Panc1 (cell line): Measurements from ENCODE around the gene DYNLT1.

Experiments
- CTCF ChIP-seq: fragments of 450-650 bp; IDR thresholded peaks from 2 replicates; pipeline ENCODE4 v1.5.1; 2017; ENCODE audit warnings: mild to moderate bottlenecking
- SIN3A ChIP-seq: IDR thresholded peaks from 2 replicates; pipeline ENCODE4 v1.6.1; 2012; ENCODE audit warnings: low read depth, mild to moderate bottlenecking, low read length, moderate library complexity, borderline replicate concordance; ENCODE audit not compliant: insufficient read depth

- TF ChIP-seq CTCF = no peak
- TF ChIP-seq SIN3A = no peak
These were observed 11.3 kb upstream of the DYNLT1 start for GRCh38 chr6:158655569-158656450.
